ENCODE measurements around the gene WDCP.

DNA sequence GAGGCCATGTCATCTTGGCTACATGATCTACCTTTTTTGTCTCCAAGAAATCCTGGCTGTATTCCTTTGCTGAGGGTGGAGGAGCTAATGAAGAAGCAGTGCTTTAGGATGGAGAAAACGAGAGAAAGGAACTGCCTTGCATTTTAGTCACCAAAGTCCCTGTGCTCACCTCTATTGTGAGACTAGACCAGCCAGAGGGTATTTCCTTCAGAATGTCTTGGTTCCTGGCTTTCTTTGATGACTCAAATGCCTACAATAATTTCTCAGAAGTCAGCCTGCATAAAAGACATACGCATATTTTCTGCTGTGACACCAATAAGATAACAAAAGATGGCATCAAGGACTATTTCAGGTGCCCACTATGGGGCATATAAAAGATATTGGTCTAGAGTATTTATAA lies 18.1 kb upstream of the WDCP start:
- no peak for TF ChIP-seq TAF1 (IDR thresholded peaks at IDR 0.05; ENCODE audit: low read depth)
- TF ChIP-seq, protein P1, sequence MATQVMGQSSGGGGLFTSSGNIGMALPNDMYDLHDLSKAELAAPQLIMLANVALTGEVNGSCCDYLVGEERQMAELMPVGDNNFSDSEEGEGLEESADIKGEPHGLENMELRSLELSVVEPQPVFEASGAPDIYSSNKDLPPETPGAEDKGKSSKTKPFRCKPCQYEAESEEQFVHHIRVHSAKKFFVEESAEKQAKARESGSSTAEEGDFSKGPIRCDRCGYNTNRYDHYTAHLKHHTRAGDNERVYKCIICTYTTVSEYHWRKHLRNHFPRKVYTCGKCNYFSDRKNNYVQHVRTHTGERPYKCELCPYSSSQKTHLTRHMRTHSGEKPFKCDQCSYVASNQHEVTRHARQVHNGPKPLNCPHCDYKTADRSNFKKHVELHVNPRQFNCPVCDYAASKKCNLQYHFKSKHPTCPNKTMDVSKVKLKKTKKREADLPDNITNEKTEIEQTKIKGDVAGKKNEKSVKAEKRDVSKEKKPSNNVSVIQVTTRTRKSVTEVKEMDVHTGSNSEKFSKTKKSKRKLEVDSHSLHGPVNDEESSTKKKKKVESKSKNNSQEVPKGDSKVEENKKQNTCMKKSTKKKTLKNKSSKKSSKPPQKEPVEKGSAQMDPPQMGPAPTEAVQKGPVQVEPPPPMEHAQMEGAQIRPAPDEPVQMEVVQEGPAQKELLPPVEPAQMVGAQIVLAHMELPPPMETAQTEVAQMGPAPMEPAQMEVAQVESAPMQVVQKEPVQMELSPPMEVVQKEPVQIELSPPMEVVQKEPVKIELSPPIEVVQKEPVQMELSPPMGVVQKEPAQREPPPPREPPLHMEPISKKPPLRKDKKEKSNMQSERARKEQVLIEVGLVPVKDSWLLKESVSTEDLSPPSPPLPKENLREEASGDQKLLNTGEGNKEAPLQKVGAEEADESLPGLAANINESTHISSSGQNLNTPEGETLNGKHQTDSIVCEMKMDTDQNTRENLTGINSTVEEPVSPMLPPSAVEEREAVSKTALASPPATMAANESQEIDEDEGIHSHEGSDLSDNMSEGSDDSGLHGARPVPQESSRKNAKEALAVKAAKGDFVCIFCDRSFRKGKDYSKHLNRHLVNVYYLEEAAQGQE (IDR thresholded peaks at IDR 0.05; ENCODE audit: borderline replicate concordance): no peak
- TF ChIP-seq, protein P2, sequence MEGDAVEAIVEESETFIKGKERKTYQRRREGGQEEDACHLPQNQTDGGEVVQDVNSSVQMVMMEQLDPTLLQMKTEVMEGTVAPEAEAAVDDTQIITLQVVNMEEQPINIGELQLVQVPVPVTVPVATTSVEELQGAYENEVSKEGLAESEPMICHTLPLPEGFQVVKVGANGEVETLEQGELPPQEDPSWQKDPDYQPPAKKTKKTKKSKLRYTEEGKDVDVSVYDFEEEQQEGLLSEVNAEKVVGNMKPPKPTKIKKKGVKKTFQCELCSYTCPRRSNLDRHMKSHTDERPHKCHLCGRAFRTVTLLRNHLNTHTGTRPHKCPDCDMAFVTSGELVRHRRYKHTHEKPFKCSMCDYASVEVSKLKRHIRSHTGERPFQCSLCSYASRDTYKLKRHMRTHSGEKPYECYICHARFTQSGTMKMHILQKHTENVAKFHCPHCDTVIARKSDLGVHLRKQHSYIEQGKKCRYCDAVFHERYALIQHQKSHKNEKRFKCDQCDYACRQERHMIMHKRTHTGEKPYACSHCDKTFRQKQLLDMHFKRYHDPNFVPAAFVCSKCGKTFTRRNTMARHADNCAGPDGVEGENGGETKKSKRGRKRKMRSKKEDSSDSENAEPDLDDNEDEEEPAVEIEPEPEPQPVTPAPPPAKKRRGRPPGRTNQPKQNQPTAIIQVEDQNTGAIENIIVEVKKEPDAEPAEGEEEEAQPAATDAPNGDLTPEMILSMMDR (IDR thresholded peaks at IDR 0.05; ENCODE audit: poor library complexity, severe bottlenecking): no peak
- TF ChIP-seq SMC3 (conservative IDR thresholded peaks at IDR 0.05; ENCODE audit: poor library complexity): no peak
